ACC112 (cell line): ENCODE measurements around the gene SLC35B4.

ENCODE experiments used
- H2AFZ ChIP-seq: fragments of 200-600 bp; sonication (generic); one replicate; pipeline ENCODE4 v1.6.0; 2017; ENCODE audit warnings: antibody characterized with exemption, low read length; ENCODE audit not compliant: unreplicated experiment
- H3K27ac ChIP-seq: fragments of 200-600 bp; sonication (generic); 2 replicates; pipeline ENCODE4 v1.5.1; 2014; ENCODE audit warnings: low read depth, mild to moderate bottlenecking, antibody characterized with exemption, low read length, moderate library complexity
- H3K27me3 ChIP-seq: fragments of 200-600 bp; sonication (generic); 2 replicates; pipeline ENCODE4 v1.6.1; 2014; ENCODE audit warnings: mild to moderate bottlenecking, antibody characterized with exemption, low read length, moderate library complexity, mixed read lengths; ENCODE audit not compliant: insufficient read depth
- H3K36me3 ChIP-seq: fragments of 200-600 bp; sonication (generic); 2 replicates; pipeline ENCODE4 v1.6.1; 2016; ENCODE audit warnings: mild to moderate bottlenecking, antibody characterized with exemption, low read length, moderate library complexity, mixed read lengths; ENCODE audit not compliant: insufficient read depth
- H3K4me1 ChIP-seq: fragments of 200-600 bp; sonication (generic); one replicate; pipeline ENCODE4 v1.6.1; 2016; ENCODE audit warnings: low read length, mixed read lengths; ENCODE audit not compliant: insufficient read depth, unreplicated experiment, control insufficient read depth
- H3K4me3 ChIP-seq: fragments of 200-600 bp; sonication (generic); 2 replicates; pipeline ENCODE4 v1.5.1; 2014; ENCODE audit warnings: mild to moderate bottlenecking, low read depth, low read length
- H3K79me2 ChIP-seq: fragments of 200-600 bp; sonication (generic); one replicate; pipeline ENCODE4 v1.6.0; 2016; ENCODE audit warnings: low read length; ENCODE audit not compliant: control insufficient read depth, unreplicated experiment, insufficient read depth

Gene SLC35B4

GRCh38 chr7:134355004-134355525 lies 38.3 kb upstream of the SLC35B4 start:
- no peaks in the 10 kb centered on the region for H3K79me2 ChIP-seq
- H2AFZ ChIP-seq: no peak overlapping the region
- H3K4me3 ChIP-seq: no peak overlapping the region
- no peaks in the 10 kb centered on the region for H3K36me3 ChIP-seq
- H3K27ac ChIP-seq: no peak overlapping the region
- H3K4me1 ChIP-seq: peaks cover 11% of the 10 kb centered on the region
- H3K27me3 ChIP-seq: no peaks in the 10 kb centered on the region

DNA sequence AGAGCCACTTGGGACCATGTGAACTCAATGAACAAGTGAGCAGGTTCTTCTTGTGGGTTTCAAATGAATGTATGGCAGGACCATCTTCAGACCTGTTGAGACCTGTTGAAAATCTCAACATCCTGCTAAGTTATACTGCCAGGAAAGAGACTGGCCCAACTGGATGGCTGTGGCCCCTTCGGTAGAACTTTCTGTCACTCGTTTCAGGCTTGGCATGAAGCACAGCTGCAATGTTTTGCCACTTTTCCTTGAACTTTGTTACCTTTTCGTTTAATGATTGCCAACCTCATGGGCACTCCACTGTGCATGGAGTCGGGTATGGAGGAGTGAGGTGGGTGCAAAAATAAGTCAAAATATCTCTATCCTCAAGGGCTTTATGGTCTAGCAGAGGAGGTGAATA lies 36.7 kb upstream of the SLC35B4 start:
- no peak overlapping the region for H3K4me3 ChIP-seq
- H2AFZ ChIP-seq: no peak overlapping the region
- no peaks in the 10 kb centered on the region for H3K27me3 ChIP-seq
- no peaks in the 10 kb centered on the region for H3K79me2 ChIP-seq
- no peaks in the 10 kb centered on the region for H3K36me3 ChIP-seq
- H3K27ac ChIP-seq: no peak overlapping the region
- H3K4me1 ChIP-seq: peaks cover 11% of the 10 kb centered on the region

DNA sequence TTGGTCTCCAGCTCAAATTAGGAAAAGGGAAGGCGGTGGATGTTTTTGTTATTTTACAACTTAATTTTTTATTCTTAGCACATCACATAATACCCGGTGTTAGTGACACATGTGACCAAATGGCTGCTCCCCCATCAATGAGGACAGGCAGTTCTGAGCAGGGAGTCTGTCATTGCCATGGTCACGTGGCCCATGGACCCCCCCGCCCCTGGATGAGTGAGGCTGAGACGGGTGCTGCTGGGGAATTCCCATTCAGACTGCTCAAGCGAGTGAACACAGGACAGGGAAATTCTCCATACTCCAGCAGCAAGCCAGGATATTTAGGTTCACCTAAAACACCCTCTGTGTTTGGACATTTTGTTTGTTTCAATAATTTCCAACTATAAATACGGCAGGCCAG lies 34.7 kb upstream of the SLC35B4 start:
- peaks cover 1% of the 10 kb centered on the region; the same call in 1 of the 2 replicates for H3K27me3 ChIP-seq
- H2AFZ ChIP-seq: no peak overlapping the region
- no peaks in the 10 kb centered on the region for H3K79me2 ChIP-seq
- H3K4me3 ChIP-seq: no peak overlapping the region
- peaks cover 10% of the 10 kb centered on the region for H3K4me1 ChIP-seq
- H3K36me3 ChIP-seq: no peaks in the 10 kb centered on the region
- no peak overlapping the region for H3K27ac ChIP-seq

DNA sequence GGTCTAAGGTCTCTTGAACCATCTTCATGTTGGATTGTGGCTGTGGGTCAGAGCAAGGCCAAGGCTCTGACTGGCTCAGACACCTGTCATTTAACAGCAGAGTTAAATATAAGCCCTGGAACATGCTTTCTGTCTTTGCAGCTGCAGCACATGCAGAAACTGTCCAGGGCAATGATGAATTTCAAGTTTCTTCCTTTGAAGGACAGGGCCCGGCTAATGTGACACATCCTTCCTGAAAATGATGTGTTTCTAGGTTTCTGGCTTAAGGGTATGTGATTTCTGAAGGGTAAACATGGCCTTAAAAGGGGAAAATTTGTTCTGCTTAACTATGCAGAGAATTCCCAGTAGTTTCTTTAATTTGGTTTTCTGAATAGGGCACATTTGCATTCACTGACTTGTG lies 34.0 kb upstream of the SLC35B4 start:
- Histone ChIP-seq H3K4me1 (peaks cover 3% of the 10 kb centered on the region), H3K36me3 (no peaks in the 10 kb centered on the region), H3K79me2 (no peaks in the 10 kb centered on the region), H2AFZ (no peak overlapping the region), H3K27ac (no peak overlapping the region), H3K4me3 (no peak overlapping the region), H3K27me3 (peaks cover 8% of the 10 kb centered on the region)

DNA sequence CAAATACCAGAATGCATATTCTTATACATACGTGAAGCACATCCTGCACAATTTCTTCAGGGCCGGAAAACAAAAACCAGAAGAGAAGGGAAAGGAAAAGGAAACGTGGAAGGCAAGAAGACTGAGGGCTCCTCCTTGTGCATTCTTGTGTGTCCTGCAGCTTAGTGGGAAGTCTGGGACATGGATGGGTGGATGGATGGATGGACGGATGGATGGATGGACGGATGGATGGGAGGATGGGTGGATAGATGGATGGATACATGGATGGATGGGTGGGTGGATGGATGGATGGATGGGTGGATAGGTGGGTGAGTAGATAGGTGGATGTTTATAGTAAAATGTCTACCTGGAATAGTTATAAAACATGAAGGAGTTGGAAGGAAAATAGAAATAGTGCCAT lies 30.8 kb upstream of the SLC35B4 start:
- no peak overlapping the region for H3K4me3 ChIP-seq
- H3K4me1 ChIP-seq: no peaks in the 10 kb centered on the region
- H3K36me3 ChIP-seq: no peaks in the 10 kb centered on the region
- H3K79me2 ChIP-seq: no peaks in the 10 kb centered on the region
- H3K27me3 ChIP-seq: peaks cover 31% of the 10 kb centered on the region
- H2AFZ ChIP-seq: no peak overlapping the region
- H3K27ac ChIP-seq: no peak overlapping the region

GRCh38 chr7:134343796-134344195 lies 27.1 kb upstream of the SLC35B4 start:
- Histone ChIP-seq H3K27ac (no peak overlapping the region), H3K79me2 (no peaks in the 10 kb centered on the region), H3K27me3 (peaks cover 39% of the 10 kb centered on the region), H2AFZ (no peak overlapping the region), H3K36me3 (no peaks in the 10 kb centered on the region), H3K4me3 (no peak overlapping the region), H3K4me1 (no peaks in the 10 kb centered on the region)

DNA sequence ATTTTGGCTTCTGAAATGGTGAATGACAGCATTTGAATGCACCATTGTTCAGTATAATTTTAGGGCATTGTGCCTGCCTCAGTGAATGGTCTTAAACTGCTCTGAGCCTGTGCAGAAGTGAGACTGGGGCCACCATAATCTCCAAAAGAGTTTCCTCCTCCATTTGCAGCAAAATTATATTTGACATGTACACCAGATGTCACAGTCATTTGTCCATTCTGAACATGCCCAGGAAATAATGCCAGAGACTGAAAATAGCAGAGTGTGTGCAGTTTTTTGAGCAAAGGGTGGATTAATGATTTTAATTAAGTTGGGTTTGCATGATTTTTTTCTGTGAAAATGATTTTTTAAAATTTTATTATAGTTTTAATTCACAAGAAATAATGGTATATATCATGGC lies 26.4 kb upstream of the SLC35B4 start:
- H3K36me3 ChIP-seq: no peaks in the 10 kb centered on the region
- H3K27me3 ChIP-seq: peaks cover 39% of the 10 kb centered on the region
- no peak overlapping the region for H2AFZ ChIP-seq
- no peak overlapping the region for H3K27ac ChIP-seq
- no peaks in the 10 kb centered on the region for H3K4me1 ChIP-seq
- H3K4me3 ChIP-seq: no peak overlapping the region
- H3K79me2 ChIP-seq: no peaks in the 10 kb centered on the region

- Histone ChIP-seq H3K4me3 (no peak overlapping the region), H3K27me3 (peaks cover 22% of the 10 kb centered on the region), H3K27ac (no peak overlapping the region), H2AFZ (no peak overlapping the region), H3K36me3 (no peaks in the 10 kb centered on the region), H3K4me1 (no peaks in the 10 kb centered on the region), H3K79me2 (no peaks in the 10 kb centered on the region)
These were observed 22.7 kb upstream of the SLC35B4 start for GRCh38 chr7:134339475-134339874.

DNA sequence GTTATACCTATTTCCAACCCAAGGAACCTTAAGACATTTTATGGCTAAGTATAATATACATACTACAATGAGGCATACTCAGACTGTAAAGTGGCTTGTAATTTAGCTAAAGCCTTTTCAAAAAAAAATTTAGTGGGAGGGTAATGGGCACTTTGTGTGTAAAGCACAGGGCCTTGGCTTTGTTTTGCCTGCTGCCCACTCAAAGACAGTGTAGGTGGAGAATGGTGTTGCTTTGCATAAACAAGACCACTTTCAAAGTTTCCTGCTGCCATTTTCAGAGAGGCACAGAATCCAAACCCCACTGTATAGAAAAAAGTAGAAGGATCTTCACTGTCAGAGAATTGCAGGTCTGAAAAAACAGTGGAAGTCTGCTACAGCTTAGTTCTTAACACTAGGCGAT lies 21.2 kb upstream of the SLC35B4 start:
- no peaks in the 10 kb centered on the region for H3K36me3 ChIP-seq
- H3K27ac ChIP-seq: no peak overlapping the region
- peaks cover 12% of the 10 kb centered on the region; the same call in 1 of the 2 replicates for H3K27me3 ChIP-seq
- H2AFZ ChIP-seq: no peak overlapping the region
- H3K79me2 ChIP-seq: no peaks in the 10 kb centered on the region
- no peak overlapping the region for H3K4me3 ChIP-seq
- no peaks in the 10 kb centered on the region for H3K4me1 ChIP-seq

GRCh38 chr7:134334408-134334807 lies 17.7 kb upstream of the SLC35B4 start:
- H3K27ac ChIP-seq: no peak overlapping the region
- H2AFZ ChIP-seq: no peak overlapping the region
- H3K4me3 ChIP-seq: no peak overlapping the region
- no peaks in the 10 kb centered on the region for H3K36me3 ChIP-seq
- no peaks in the 10 kb centered on the region for H3K4me1 ChIP-seq
- H3K27me3 ChIP-seq: peaks cover 8% of the 10 kb centered on the region; the same call in 1 of the 2 replicates
- no peaks in the 10 kb centered on the region for H3K79me2 ChIP-seq

DNA sequence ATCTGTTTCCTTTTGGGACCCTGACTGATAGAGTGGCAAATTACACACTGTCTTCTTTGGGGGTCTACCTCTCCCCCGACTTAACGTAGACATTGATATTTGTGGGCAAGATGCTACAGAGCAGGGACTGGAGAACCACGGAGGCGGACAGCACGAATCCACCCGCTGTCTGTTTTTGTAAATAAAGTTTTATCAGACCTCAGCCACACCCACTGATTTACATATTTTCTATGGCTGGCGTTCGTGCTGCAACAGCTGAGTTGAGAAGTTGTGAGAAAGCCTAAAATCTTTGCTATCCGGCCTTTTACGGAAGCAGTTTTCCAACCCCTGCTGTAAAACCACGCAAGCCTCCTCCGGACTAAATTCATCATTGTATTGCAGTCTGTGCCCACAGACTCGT lies 17.2 kb upstream of the SLC35B4 start:
- Histone ChIP-seq H3K4me3 (no peak overlapping the region), H3K27ac (no peak overlapping the region), H3K36me3 (no peaks in the 10 kb centered on the region), H3K27me3 (peaks cover 8% of the 10 kb centered on the region; the same call in 1 of the 2 replicates), H3K79me2 (no peaks in the 10 kb centered on the region), H3K4me1 (no peaks in the 10 kb centered on the region), H2AFZ (no peak overlapping the region)
